ENCODE measurements around the gene OGFOD3. TPM values are rescaled to one million over a fixed set of nuclear protein-coding genes. Genes with fewer than 3 reads are reported as not detected.
"Not testable (repeated sequence)": the region's sequence is repeated elsewhere in the genome, so short reads cannot be mapped to it uniquely, and the experiment has no call there.

Gene OGFOD3
- total RNA-seq, 2 donors from 2014 or later, result 28.8 to 31.1 TPM

- intact Hi-C loops (cut with DNase I, micrococcal nuclease), result loop anchor here in 1 of 2 donors (5.0 kb wide), 1 partner anchor 251 kb away; no protein-coding TSS in a partner anchor
- DNase-seq (no peak), ATAC-seq (no peak)
Measured at GRCh38 chr17:82371333-82372248, 46.8 kb downstream of the OGFOD3 start, which contains the start of gene UTS2R. Gene UTS2R (plus strand): TSS chr17:82371765. CDS start chr17:82374325, 2,560 bp downstream.

GRCh38 chr17:82370471-82371332, 47.7 kb downstream of the OGFOD3 start:
- ATAC-seq (peak; percentile 23), DNase-seq (peak in 1 of 2 donors; percentile 29)
- intact Hi-C loops (cut with DNase I, micrococcal nuclease), result loop anchor here in 1 of 2 donors (5.0 kb wide), 1 partner anchor 252 kb away; no protein-coding TSS in a partner anchor

GRCh38 chr17:82369211-82369610, 49.2 kb downstream of the OGFOD3 start:
- no peak for ATAC-seq
- intact Hi-C loops (cut with DNase I, micrococcal nuclease), result no loop called here
- no peak for DNase-seq

GRCh38 chr17:82367724-82368524, 50.5 kb downstream of the OGFOD3 start:
- ATAC-seq, result no peak
- intact Hi-C loops (cut with DNase I, micrococcal nuclease), result no loop called here
- DNase-seq, result no peak

- intact Hi-C loops (cut with DNase I, micrococcal nuclease), result no loop called here
- peak in 1 of 2 donors; percentile 65 for DNase-seq
- ATAC-seq, result peak; percentile 93
Measured at GRCh38 chr17:82366749-82367148, 51.6 kb downstream of the OGFOD3 start.

- DNase-seq (no peak), ATAC-seq (no peak)
- intact Hi-C loops (cut with DNase I, micrococcal nuclease), result no loop called here
Measured at GRCh38 chr17:82365606-82366295, 52.6 kb downstream of the OGFOD3 start.

GRCh38 chr17:82361885-82362633, 56.3 kb downstream of the OGFOD3 start:
- intact Hi-C loops (cut with DNase I, micrococcal nuclease), result no loop called here
- ATAC-seq, result no peak
- no peak for DNase-seq

- ATAC-seq, DNase-seq: not testable (repeated sequence)
- intact Hi-C loops (cut with DNase I, micrococcal nuclease), result loop anchor here (5.0 to 10.0 kb wide), 3 partner anchors 53 to 415 kb away; no protein-coding TSS in a partner anchor
Measured at GRCh38 chr17:82359451-82360074, 58.8 kb downstream of the OGFOD3 start.

GRCh38 chr17:82358465-82359350, 59.7 kb downstream of the OGFOD3 start, which contains the start of gene TEX19:
Gene TEX19 (plus strand): TSS chr17:82359247. CDS start chr17:82362151, 2,904 bp downstream.
- DNase-seq (no peak), ATAC-seq (no peak)
- intact Hi-C loops (cut with DNase I, micrococcal nuclease), result loop anchor here (5.0 to 10.0 kb wide), 3 partner anchors 54 to 416 kb away; no protein-coding TSS in a partner anchor

GRCh38 chr17:82357394-82357793, 61.0 kb downstream of the OGFOD3 start:
- no peak for ATAC-seq
- no peak for DNase-seq
- intact Hi-C loops (cut with DNase I, micrococcal nuclease), result loop anchor here (5.0 to 10.0 kb wide), 3 partner anchors 55 to 417 kb away; no protein-coding TSS in a partner anchor

- DNase-seq, result peak in 1 of 2 donors; percentile 43
- intact Hi-C loops (cut with DNase I, micrococcal nuclease), result loop anchor here (5.0 to 10.0 kb wide), 3 partner anchors 55 to 418 kb away; no protein-coding TSS in a partner anchor
- peak; percentile 72 for ATAC-seq
Measured at GRCh38 chr17:82356845-82357355, 61.5 kb downstream of the OGFOD3 start.

- no peak for DNase-seq
- ATAC-seq, result no peak
- intact Hi-C loops (cut with DNase I, micrococcal nuclease), result loop anchor here (5.0 to 10.0 kb wide), 3 partner anchors 56 to 419 kb away; no protein-coding TSS in a partner anchor
Measured at GRCh38 chr17:82355770-82356427, 62.5 kb downstream of the OGFOD3 start.

- intact Hi-C loops (cut with DNase I, micrococcal nuclease), result loop anchor here (5.0 to 10.0 kb wide), 3 partner anchors 57 to 420 kb away; no protein-coding TSS in a partner anchor
- DNase-seq (no peak), ATAC-seq (no peak)
Measured at GRCh38 chr17:82354804-82355308, 63.5 kb downstream of the OGFOD3 start.

GRCh38 chr17:82353484-82353883, 64.9 kb downstream of the OGFOD3 start:
- ATAC-seq, result no peak
- intact Hi-C loops (cut with DNase I, micrococcal nuclease), result loop anchor here (5.0 to 10.0 kb wide), 3 partner anchors 59 to 421 kb away; no protein-coding TSS in a partner anchor
- no peak for DNase-seq
